ENCODE data around the gene GLYATL3.

GLYATL3 gene

GRCh38 chr6:49549691-49550491, 50.2 kb downstream of the GLYATL3 start:
- DNase-seq = no peak

- no peak for DNase-seq
Observed at GRCh38 chr6:49550492-49551077, 50.9 kb downstream of the GLYATL3 start, which contains the start of gene C6orf141. Gene C6orf141 (plus strand): TSS chr6:49550668. CDS start chr6:49550793, 125 bp downstream.

- DNase-seq = no peak
Observed at GRCh38 chr6:49551078-49551865, 51.5 kb downstream of the GLYATL3 start.

- peak; percentile 56 for DNase-seq
Observed at GRCh38 chr6:49551866-49552129, 52.1 kb downstream of the GLYATL3 start.

DNA sequence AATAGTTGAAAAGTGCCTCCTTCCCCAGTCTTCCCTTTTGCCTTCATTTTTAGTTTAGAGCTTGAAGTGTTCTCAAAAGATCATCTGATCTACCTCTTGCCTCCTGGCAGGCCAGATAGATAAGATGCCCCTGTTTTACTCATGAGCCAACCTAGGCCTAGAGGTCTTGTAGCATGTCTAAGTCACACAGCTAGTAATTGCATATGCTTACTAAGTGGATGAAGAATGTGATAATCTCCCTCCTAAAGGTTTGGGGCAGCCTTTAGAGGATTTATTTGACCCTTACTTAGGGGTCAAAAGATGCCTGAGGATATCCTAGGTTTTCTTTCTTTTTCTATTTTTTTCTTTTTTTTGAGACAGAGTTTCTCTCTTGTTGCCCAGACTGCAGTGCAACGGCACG, 52.9 kb downstream of the GLYATL3 start:
- DNase-seq = no peak

DNA sequence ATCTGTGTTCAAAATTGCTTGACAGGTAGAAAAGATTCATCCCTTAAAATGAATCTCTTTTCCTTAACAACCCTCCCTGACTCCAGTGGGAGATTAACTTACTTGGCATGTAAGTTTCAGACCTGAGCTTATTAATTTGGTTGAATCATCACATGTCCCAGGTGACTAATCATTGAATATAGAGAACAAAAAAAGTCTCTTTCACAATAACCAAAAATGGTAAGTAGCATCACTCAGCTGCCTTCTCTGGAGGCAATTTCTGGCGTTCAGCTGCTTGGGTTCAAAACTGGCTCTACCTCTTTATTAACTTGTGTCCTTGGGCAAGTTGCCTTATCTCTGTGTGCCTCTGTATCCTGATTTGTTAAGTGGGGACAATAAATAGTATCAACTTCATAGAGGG, 53.7 kb downstream of the GLYATL3 start:
- no peak for DNase-seq

- DNase-seq = no peak
Observed at GRCh38 chr6:49555951-49556350, 56.2 kb downstream of the GLYATL3 start.

GRCh38 chr6:49556429-49556837, 56.7 kb downstream of the GLYATL3 start:
- peak; percentile 43 for DNase-seq

GRCh38 chr6:49557177-49557576, 57.5 kb downstream of the GLYATL3 start:
- DNase-seq = no peak

- DNase-seq = no peak
Observed at GRCh38 chr6:49558238-49558637, 58.5 kb downstream of the GLYATL3 start.

DNA sequence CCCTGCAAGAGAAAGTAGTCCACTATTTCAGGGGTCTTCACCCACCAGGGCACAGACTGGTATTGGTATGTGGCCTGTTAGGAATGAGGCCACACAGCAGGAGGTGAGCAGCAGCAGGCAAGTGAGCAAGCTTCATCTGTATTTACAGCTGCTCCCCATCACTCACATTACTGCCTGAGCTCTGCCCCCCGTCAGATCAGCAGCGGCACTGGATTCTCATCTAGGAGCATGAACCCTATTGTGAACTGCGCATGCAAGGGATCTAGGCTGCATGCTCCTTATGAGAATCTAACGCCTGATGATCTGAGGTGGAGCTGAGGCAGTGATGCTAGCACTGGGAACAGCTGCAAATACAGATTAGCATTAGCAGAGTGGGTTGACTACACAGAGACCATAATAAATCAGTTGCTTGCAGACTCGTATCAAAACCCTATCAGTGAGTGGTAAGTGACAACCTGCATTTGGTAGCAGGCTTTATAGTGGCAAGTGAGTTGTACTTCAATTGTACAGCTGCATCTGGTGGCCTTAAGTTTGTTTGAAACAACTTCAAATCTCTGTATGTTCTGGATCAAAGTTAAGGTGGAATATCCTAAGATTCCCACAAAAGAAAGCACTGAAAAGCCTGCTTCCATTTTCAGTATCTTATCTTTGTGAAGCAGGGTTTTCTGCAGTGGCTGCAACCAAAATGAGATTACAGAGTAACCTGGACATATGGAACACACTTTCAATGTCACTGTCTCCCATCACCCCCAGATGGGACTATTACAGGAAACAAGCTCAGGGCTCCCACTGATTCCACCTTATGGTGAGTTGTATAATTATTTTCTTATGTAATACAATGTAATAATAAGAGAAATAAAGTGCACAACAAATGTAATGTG, 63.5 kb downstream of the GLYATL3 start:
- DNase-seq = no peak

DNA sequence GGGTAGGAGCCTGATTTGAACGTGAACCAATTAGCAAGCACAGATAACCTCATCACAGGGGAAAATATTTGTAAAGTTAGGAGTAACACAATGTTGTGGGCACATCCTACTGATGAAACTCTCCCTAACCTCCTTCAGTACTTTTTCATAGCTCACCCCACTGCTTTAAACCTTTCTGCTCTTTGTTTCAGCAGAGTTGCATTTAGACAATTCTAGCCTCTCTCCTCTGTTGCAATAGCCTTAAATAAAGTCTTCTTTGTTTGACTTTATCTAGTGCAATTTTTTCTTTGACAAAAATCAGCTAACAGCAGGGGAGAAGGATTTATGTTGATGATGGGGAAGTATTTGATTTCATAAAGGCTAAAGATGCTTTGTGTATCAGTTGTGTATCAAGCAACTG, 64.8 kb downstream of the GLYATL3 start:
- DNase-seq = no peak

- DNase-seq = no peak
Observed at GRCh38 chr6:49565261-49565660, 65.5 kb downstream of the GLYATL3 start.

GRCh38 chr6:49565855-49566254, 66.1 kb downstream of the GLYATL3 start:
- no peak for DNase-seq

DNA sequence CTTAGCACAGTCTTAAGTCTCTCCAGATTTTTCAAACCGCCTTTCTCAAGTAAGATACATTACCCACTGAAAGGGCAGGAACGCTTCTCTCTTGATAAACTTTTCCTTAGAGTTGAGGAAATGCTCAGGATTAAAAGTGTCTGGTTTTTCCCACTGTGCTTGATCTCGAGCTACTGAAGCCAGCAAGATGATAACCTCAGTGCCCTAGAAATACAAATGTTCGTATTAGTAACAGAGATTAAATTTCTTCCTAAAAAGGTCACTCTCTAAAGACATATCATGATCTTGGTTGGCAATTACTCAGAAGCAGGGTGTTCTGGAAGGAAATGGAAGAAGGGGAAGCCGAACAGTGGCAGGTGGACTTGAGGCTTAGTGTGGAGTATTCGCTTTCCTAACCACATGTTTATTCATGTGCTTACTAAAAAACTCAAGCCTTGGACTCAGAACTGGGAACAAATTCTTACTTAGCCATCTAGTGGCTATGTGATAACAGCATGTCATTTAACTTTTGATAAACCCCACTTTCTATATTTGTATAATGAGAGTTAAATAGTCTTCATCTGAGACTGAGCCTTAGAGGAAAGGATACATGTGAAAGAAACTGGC, 70.9 kb downstream of the GLYATL3 start:
- DNase-seq = no peak

DNA sequence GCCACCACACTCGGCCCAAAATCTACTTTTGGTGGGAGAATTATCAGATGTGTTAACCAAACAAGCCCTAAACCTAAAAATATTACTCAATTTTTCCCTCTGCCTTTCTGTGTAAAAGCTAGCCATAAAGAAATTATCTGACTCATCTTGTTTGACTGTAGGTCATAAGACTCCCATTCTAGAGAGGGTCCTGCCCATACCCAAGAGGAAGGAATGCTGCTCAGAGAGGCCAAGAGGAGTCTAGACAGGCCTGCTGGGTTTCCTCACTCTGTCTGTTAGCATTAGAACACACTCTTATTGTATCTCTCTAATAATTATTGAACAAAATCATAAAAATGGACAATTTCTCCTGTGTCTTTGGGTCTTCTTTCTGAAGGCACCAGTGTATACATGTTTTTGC, 76.9 kb downstream of the GLYATL3 start:
- DNase-seq = no peak
